ENCODE results near the gene INCENP. TPM values are rescaled to one million over a fixed set of nuclear protein-coding genes. Genes with fewer than 3 reads are reported as not detected.

The INCENP gene
- total and polyA plus RNA-seq, 2 of the 13 experiments (the other 11 are each of a cell fraction or from before 2014, with no cell fraction given), result 14.1 to 37.3 TPM

DNA sequence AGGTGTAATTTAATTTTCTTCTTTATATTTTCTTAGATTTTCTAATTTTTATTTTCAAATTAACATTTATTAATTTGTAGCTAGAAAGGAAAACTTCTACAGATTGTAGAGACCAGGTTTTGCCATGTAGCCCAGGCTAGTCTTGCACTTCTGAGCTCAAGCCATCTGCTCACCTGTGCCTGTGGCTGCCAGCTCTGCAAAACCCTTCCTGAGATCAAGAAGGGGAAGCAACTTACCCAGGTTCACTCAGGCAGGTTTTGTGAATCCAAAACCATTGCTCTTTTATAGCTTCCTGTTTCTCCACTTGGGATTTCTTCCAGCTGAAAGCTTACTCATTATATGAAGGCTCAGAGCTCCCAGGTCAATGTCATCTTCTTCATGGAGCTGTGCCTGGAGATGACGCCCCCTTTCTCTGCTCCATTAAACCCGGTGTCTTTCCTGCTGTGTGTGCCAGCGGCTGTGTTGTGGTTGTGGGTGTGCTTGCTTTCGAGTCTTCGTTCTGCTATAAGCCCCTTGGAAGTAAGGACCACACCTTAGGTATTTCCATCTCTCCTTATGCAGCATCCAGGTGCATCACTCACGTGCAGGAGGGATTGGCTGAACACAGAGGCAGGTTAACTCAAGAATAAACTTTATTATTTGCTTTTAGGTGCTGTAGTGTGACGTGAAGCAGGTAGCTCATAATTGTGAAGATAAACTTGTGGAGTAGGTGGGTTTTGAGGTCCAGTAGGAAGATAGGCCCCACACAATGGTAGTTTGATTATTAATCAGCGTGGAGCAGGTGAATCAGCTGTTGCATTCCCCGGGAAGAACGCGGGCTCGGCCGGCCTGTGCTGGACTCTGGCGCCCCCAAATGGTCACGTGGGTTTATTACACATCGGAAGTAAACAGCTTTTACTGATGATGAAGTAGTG lies 42.2 kb upstream of the INCENP start (continued):
- TF ChIP-seq RBM22 (optimal IDR thresholded peaks at IDR 0.05; ENCODE audit: low read length) (no peak), ZNF256 (CRISPR knock-in tag; conservative IDR thresholded peaks at IDR 0.05) (no peak), ZNF598 (CRISPR knock-in tag; IDR thresholded peaks at IDR 0.05; ENCODE audit: borderline replicate concordance) (no peak), MEF2D (CRISPR knock-in tag; IDR thresholded peaks at IDR 0.05) (no peak), THAP11 (CRISPR knock-in tag; IDR thresholded peaks at IDR 0.05) (0 out of 2 replicates have a peak, but pooled peaks have one; percentile 27), ZFP82 (CRISPR knock-in tag; IDR thresholded peaks at IDR 0.05; ENCODE audit: borderline replicate concordance) (no peak), ZC3H4 (CRISPR knock-in tag; IDR thresholded peaks at IDR 0.05; ENCODE audit: borderline replicate concordance) (no peak), MED1 (CRISPR knock-in tag; IDR thresholded peaks at IDR 0.05) (no peak), RXRA (CRISPR knock-in tag; IDR thresholded peaks at IDR 0.05) (no peak), ZNF792 (CRISPR knock-in tag; IDR thresholded peaks at IDR 0.05) (no peak), MAFK (conservative IDR thresholded peaks at IDR 0.05 in 1 of 2, IDR thresholded peaks at IDR 0.05 in 1 of 2; ENCODE audit: low read length in 2 of 2) (no peak), GATAD2A (CRISPR knock-in tag; IDR thresholded peaks at IDR 0.05) (0 out of 2 replicates have a peak, but pooled peaks have one; percentile 23), FOSL2 (CRISPR knock-in tag; IDR thresholded peaks at IDR 0.05) (peak; percentile 46; the same call in 1 of the 2 replicates), ZNF451 (CRISPR knock-in tag; IDR thresholded peaks at IDR 0.05) (no peak), PAWR (CRISPR knock-in tag; IDR thresholded peaks at IDR 0.05; ENCODE audit: borderline replicate concordance) (no peak), KMT2B (CRISPR knock-in tag; IDR thresholded peaks at IDR 0.05) (no peak), ZNF354B (CRISPR knock-in tag; IDR thresholded peaks at IDR 0.05) (no peak), HOXA7 (CRISPR knock-in tag; IDR thresholded peaks at IDR 0.05) (no peak), FOXP1 (IDR thresholded peaks at IDR 0.05) (no peak), FOXP1 (CRISPR knock-in tag; IDR thresholded peaks at IDR 0.05) (peak; percentile 30; the same call in 1 of the 2 replicates), REPIN1 (CRISPR knock-in tag; IDR thresholded peaks at IDR 0.05; ENCODE audit: borderline replicate concordance, low read depth) (no peak), ZNF326 (CRISPR knock-in tag; IDR thresholded peaks at IDR 0.05; ENCODE audit: borderline replicate concordance) (no peak), ZNF432 (CRISPR knock-in tag; IDR thresholded peaks at IDR 0.05; ENCODE audit: borderline replicate concordance) (no peak), NFE2L1 (CRISPR knock-in tag; IDR thresholded peaks at IDR 0.05; ENCODE audit: borderline replicate concordance) (no peak)
- TF ChIP-seq, protein P1, sequence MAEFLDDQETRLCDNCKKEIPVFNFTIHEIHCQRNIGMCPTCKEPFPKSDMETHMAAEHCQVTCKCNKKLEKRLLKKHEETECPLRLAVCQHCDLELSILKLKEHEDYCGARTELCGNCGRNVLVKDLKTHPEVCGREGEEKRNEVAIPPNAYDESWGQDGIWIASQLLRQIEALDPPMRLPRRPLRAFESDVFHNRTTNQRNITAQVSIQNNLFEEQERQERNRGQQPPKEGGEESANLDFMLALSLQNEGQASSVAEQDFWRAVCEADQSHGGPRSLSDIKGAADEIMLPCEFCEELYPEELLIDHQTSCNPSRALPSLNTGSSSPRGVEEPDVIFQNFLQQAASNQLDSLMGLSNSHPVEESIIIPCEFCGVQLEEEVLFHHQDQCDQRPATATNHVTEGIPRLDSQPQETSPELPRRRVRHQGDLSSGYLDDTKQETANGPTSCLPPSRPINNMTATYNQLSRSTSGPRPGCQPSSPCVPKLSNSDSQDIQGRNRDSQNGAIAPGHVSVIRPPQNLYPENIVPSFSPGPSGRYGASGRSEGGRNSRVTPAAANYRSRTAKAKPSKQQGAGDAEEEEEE (CRISPR knock-in tag; IDR thresholded peaks at IDR 0.05; ENCODE audit: borderline replicate concordance), result no peak
- TF ChIP-seq, protein P2, sequence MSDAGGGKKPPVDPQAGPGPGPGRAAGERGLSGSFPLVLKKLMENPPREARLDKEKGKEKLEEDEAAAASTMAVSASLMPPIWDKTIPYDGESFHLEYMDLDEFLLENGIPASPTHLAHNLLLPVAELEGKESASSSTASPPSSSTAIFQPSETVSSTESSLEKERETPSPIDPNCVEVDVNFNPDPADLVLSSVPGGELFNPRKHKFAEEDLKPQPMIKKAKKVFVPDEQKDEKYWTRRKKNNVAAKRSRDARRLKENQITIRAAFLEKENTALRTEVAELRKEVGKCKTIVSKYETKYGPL (CRISPR knock-in tag; IDR thresholded peaks at IDR 0.05), result no peak
- TF ChIP-seq, protein P3, sequence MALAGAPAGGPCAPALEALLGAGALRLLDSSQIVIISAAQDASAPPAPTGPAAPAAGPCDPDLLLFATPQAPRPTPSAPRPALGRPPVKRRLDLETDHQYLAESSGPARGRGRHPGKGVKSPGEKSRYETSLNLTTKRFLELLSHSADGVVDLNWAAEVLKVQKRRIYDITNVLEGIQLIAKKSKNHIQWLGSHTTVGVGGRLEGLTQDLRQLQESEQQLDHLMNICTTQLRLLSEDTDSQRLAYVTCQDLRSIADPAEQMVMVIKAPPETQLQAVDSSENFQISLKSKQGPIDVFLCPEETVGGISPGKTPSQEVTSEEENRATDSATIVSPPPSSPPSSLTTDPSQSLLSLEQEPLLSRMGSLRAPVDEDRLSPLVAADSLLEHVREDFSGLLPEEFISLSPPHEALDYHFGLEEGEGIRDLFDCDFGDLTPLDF (CRISPR knock-in tag; IDR thresholded peaks at IDR 0.05), result no peak
- TF ChIP-seq, protein P4, sequence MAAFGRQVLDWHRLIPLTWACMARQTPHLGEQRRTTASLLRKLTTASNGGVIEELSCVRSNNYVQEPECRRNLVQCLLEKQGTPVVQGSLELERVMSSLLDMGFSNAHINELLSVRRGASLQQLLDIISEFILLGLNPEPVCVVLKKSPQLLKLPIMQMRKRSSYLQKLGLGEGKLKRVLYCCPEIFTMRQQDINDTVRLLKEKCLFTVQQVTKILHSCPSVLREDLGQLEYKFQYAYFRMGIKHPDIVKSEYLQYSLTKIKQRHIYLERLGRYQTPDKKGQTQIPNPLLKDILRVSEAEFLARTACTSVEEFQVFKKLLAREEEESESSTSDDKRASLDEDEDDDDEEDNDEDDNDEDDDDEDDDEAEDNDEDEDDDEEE (CRISPR knock-in tag; IDR thresholded peaks at IDR 0.05), result no peak

Data from HepG2 (cell line).